DMS 273 treated with DMSO at 0.1 percent for 48 hours (cell line): ENCODE data around the gene AFAP1L2.

Source experiments
- DNase-seq: peaks from one replicate; lab custom pipeline; 2025; lab: John Stamatoyannopoulos, UW

AFAP1L2 gene

DNA sequence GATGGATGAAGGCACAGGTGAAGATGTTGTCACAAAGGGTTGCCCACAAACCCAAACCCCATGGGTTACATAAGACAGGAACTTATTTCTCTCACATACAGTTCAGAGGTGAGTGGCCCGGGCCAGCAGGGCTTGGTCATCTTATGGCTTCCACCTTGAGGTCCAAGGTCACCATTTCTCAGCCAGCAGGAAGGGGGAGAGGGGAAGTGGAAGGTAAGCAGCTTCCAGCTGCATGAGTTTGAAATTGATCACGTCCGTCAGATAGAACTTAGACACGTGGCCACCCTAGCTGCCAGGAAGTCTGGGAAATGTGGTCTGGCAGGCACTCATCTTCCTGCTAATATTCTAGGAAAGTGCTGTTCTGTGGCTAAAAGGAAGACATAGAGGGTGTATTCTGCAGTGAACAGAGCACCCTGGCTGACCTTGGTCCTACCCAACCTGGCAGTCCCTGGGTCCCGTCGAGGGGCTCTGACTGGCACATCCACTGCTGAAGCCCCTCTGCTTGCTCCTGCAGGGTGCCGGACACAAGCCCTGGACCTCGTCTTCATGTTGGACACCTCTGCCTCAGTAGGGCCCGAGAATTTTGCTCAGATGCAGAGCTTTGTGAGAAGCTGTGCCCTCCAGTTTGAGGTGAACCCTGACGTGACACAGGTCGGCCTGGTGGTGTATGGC lies 115.7 kb downstream of the AFAP1L2 start:
- no peak for DNase-seq

DNA sequence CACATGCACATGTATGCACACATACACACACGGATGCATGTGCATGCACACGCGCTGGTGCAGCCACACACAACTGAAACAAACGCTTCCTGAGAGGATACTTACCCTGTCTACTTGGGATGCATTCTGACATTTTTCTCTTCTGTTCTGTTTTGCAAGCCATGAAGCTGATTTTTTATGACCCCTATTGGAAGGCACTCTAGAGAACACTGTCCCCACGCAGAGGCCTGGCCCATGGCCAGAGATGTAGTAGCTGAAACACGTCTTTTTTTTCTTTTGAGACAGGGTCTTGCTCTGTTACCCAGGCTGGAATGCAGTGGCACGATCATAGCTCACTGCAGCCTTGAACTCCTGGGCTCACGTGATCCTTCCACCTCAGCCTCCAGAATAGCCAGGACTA lies 117.4 kb downstream of the AFAP1L2 start:
- DNase-seq = no peak

DNA sequence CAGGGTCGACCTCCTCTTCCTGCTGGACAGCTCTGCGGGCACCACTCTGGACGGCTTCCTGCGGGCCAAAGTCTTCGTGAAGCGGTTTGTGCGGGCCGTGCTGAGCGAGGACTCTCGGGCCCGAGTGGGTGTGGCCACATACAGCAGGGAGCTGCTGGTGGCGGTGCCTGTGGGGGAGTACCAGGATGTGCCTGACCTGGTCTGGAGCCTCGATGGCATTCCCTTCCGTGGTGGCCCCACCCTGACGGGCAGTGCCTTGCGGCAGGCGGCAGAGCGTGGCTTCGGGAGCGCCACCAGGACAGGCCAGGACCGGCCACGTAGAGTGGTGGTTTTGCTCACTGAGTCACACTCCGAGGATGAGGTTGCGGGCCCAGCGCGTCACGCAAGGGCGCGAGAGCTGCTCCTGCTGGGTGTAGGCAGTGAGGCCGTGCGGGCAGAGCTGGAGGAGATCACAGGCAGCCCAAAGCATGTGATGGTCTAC lies 118.3 kb downstream of the AFAP1L2 start:
- DNase-seq = no peak

DNA sequence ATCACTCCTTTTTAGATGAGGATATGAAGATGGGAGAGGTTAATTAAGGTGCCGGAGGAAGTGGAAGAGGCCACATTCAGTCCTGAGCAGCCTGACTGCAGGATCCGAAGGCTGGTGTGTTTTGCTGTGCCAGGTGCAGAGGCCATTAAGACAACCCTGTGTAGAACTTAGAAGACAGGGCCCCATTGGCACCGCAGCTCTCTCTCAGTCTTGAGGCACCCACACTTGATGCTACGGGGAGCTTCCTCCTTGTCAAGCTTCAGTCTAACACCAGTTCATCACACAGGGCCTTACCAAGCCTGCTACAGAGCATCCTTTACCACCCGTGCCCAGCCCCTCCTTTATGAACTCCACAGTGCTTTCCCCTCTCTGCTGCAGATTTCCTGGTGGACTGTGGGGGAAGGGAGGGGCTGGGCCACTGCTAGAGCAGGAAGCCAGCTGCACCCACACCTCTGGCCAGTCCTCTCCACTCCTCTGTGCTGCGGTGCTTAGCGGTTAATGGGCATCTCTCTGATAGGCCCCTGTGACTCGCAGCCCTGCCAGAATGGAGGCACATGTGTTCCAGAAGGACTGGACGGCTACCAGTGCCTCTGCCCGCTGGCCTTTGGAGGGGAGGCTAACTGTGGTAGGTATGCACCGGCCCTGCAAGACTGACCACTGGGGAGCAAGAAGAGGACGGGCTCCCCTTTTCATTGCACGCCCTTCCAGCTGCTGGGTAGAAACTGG lies 119.8 kb downstream of the AFAP1L2 start:
- DNase-seq = no peak

DNA sequence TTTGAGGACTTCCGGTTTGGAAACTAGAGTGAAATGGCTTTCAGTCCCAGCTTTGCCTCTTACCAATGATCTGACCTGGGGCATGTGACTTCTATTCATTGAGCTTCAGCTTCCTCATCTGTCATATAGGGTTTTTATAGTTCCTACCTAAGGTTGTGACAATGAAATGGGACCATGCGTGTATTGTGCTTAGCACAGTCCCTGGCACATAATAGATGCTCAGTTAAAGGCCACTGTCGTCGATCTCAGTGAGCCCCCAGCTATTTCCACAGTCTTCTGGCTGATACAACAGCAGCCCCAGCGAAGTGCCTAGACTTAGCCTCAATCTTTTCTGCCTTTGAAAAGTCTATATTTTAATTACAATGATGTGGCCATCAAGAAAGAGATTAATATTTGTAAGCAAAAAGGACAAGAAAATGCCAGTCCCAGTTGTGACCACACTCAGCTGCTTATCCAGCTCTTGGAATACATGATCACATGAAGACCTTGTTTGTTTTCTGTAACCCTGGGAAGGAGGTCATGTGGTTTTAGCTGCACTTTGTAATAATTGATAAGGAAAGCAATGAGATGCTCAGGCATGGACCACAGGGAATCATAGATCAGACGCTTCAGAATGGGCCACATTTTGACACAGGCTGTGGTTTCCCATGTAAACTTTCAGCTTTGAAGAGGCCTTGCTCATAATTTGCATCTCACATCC lies 120.6 kb downstream of the AFAP1L2 start:
- DNase-seq = no peak

DNA sequence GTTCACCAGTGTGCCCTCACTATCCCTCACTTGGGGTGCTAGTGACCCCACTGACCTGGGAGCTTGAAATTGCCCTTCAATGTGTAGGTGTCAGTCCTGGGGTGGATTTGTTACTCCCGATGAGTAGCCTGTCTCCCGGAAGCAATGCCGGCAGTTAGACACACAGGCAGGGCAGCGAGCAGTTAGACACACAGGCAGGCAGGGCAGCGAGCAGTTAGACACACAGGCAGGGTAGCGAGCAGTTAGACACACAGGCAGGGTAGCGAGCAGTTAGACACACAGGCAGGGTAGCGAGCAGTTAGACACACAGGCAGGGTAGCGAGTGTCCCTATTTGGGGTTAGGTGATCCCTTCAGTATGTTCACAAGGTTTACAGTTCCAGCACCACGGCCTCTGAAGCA lies 121.2 kb downstream of the AFAP1L2 start:
- no peak for DNase-seq

DNA sequence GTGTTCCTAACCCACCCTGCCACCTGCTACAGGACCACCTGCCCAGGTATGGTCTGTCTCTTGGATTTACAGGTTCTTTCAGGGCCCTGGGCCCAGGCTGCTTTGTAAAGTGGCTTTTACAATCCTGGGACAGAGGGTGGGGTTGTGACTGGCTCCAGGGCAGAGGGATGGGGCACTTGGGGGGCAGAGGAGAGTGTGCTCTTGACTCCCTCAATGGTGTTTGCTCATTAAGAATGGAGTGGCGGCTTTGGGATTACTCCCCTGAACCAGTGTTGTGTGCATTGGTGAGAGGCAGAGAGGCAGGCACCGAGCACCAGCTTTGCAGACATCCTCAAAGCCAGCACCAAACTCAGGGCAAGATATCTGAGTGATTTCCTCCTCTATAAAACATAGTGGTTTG lies 121.8 kb downstream of the AFAP1L2 start:
- no peak for DNase-seq

DNA sequence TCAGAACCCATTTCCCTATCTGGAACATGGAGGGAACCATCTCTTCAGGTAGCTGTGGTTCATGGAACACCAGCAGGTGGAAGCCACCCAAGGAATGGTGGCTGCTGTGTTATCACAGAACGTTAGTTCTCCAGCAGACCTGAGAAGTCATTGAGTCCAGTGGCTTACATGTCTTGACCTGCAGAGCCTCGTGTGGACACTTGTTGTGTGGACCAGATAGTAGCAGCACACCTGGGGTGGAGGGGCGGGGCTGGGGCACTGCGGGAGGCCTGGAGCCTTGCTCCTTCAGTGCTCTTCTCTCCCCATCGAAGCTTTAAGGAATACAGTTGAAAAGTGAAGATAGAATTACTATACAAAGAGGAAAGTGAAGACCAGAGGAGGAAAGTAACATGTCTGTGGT lies 122.8 kb downstream of the AFAP1L2 start:
- no peak for DNase-seq

DNA sequence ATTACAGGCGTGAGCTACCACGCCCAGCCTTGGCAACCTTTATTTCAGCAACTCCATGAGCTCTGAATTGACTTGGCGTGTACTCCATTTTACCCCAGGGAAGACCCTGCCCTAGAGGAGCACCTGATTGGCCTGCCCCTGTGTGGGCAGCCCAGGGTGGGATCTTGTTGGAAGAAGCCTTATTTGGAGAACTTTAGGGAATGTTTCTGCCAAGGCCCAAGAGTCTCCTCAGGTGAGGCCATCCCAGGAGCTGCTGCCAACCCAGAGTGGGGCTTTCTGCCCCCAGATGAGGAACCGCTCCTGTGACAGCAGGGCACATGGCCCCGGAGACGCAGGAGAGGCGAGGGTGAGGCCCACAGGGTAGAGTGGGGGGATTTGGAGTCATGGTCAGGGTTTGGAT lies 123.3 kb downstream of the AFAP1L2 start:
- no peak for DNase-seq

DNA sequence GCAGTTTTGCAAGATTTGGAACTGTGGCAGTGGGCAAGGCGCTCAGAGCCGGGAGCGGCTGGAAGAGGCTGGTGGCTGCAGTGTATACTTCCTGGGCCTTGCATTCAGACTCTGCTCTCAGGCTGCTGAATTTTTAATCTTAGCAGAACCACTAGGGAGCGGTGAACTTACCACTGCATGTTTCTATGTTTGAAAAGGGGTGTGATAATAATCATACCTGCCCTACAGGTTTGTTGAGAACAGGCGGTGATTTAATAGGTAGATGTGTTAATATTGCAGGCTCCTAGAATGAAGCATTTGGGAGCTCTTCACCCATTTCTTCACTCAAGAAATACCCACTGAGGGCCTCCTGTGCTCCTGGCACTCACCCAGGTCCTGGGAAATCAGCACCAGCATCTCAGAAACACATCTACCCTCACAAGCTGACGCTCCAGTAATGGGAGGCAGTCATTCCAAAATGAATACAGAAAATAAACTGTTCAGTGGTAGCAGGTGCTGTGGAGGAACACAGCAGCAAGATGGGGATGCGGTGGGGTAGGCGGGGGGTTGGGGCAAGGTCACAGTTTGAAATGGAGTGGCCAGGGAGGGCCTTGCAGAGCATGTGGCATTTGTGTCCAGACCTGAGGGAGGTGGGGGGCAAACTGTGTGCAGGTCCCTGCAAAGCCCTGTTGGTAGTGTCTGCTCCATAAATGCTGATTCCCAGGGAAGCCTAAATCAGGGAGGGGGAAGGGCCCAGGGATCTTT lies 124.2 kb downstream of the AFAP1L2 start:
- no peak for DNase-seq

DNA sequence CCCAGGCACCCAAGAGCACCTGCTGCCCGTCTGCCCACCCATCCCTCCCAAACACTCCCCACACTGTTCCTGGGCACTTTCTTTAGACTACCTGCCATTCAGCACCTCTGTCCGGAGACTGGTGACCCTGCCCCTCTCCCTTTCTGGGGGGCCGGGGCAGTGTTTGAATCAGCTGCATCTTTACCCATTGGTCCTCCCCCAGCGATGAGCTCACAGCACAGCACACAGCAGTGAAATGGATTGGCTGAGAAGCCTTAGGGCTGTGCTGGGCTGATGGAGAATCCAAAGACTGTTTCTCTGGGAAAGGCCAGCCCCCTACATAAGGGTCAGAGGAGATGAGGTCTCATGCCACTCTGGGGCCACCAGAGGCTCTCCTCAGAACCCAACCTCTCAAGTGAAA lies 125.0 kb downstream of the AFAP1L2 start:
- DNase-seq = no peak

DNA sequence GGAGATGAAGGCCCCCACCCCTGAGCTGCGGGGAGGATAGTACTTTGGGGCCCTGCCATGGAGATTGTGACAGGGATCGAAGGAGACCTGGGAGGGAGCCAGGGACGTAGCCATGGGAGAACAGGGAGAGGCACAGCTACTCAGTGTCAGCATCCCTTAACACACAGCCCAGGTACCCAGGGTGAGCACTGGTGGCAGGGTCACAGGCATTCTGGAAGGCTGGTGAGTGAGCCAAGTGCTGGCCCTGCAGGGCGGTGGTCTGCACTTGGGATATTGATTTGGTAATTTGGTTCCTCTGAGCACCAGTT lies 125.5 kb downstream of the AFAP1L2 start:
- DNase-seq = no peak

DNA sequence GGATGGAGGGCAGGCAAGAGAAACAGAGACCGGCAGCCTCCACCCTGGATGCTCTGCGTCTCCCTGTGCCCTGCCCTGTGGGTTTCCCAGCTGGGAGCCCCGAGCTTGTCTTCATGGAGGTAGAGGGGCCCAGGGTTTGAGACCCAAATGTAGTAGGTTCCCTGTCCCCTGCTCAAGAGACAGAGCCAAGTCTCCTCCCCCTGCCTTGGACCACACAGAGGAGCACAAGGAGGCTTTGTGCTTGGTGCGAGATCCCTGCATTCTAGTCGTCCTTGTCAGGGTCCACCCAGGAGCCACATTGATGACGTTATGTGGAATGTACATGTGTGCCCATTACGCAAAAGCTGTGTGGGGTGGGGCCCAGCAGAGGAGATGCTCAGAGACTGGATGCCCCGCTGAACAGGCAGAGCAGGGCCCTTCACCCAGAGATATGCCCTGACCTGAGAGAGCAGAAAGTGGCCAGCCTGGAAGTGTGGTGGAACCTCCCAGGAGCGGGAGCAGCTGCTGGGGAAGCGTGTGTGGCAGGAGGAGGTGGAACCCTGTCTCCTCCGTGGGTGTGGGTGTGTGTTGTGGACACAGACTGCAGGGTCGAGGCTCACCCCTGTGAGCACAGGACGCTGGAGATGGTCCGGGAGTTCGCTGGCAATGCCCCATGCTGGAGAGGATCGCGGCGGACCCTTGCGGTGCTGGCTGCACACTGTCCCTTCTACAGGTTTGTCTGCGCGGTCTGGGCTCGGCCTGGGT lies 126.0 kb downstream of the AFAP1L2 start:
- no peak for DNase-seq

DNA sequence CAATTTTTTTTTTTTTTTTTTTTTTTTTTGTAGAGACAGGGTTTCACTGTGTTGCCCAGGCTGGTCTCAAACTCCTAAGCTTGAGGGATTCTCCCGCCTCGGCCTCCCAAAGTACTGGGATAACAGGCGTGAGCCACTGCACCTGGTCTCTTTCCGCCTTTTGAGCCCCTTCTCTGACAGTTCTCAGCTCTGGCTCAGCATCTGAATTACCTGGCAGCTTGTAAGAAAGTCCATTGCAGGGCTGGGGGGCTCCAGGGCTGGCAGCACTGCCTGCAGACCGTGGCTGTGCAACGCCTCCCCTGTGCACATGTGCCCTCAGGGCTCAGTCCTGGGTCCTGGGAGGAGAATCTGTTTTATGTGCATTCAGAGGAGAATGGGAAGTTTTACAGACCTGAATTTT lies 127.6 kb downstream of the AFAP1L2 start:
- no peak for DNase-seq

DNA sequence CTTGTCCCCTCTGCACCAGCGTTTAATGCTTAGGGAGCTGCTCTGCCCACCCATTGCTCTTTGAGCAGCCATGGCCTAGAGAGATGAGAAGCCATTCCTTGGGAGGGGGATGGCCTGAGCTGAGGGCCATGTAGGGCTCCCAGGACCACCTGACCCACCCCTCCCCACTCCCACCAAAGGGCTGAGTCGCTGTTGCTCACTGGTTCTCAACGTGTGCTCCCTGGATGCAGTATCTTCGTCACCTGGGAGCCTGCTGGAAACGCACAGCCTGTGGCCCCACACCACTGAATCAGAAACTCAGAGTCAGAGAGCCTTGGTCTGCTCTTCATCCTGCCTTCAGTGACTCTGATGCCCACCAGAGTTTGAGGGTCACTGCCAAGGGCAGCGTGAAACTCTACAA lies 128.2 kb downstream of the AFAP1L2 start:
- no peak for DNase-seq

DNA sequence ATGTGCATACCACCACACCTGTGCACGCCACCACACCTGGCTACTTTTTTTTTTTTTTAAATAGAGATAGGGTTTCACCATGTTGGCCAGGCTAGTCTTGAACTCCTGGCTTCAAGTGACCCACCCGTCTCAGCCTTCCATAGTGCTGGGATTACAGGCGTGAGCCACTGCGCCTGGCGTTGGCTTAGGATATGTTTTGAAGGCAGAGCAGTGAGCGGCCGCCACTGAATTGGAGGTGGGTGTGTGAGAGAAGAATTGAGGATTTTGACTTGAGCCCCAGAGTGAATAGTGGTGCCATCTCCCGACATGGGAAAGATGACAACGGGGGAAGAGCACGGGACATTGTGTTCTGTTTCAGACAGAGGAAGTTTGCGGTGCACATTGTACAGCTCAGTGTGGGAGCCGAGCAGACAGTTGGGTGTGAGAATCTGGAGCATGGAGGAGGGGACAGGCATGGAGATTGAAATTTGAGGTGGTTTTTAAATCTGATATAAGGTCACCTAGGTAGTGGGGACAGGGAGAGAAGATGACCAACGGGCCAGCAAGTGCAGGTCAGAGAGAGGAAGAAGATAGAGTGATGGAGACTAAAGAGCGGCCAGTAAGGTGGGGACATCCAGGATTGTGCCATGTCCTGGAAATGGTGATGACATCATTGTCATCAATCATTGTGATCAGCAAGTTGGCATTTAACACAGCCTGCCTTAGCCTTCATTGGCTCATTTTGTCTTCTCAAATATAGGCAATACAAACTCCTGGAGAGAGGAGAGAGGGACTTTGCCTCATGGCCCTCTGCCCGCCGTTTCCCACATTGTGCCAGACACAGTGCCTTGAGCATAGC lies 129.5 kb downstream of the AFAP1L2 start:
- DNase-seq = no peak

DNA sequence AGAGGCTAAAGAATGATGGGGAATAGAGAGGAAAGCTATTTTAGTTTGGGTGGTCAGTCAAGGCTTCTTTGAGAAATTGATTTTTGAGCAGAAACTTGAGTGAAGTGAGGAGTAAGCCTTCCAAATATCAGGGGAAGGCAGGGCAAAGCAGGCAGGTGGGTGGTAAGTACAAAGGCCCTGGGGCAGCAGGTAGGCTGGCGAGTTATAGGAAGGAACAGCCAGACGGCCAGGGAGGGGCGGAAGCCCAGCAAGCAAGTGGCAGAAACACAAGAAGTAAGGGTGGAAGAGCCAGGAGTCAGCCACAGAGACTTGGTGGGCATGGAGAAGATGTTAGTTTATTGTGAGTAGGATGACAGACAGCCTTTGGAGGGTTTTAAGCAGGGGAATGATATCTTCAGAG lies 130.4 kb downstream of the AFAP1L2 start:
- no peak for DNase-seq

DNA sequence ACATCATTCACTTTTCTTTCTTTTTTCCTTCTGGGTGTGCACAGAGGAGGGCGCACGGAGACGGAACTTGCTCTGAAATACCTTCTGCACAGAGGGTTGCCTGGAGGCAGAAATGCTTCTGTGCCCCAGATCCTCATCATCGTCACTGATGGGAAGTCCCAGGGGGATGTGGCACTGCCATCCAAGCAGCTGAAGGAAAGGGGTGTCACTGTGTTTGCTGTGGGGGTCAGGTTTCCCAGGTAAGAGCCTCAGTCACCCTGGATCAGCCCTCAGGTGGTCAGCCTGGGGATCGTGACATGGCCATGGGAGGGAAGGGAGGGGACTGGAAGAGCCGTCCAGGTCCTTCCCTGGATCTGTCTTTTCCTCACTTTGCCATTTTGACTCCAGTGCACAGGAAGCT lies 131.6 kb downstream of the AFAP1L2 start:
- no peak for DNase-seq

DNA sequence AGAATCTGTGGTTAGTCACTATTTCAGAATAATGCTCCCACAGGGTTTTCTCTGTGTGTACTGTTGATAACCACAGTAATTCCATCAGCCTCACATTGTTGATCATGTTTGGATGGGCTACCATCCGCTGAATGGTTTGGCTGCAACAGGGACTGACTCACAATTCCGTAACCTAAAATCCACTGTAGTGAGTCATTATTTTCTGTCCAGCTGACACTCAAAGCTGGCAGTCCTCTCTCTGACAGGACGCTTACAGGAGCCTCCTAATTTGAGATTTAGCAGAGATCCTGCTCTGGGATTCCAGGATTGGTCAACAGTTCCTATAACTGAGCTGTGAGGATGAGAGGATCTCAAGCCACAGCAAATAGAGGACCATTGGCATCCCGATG lies 132.5 kb downstream of the AFAP1L2 start:
- no peak for DNase-seq

DNA sequence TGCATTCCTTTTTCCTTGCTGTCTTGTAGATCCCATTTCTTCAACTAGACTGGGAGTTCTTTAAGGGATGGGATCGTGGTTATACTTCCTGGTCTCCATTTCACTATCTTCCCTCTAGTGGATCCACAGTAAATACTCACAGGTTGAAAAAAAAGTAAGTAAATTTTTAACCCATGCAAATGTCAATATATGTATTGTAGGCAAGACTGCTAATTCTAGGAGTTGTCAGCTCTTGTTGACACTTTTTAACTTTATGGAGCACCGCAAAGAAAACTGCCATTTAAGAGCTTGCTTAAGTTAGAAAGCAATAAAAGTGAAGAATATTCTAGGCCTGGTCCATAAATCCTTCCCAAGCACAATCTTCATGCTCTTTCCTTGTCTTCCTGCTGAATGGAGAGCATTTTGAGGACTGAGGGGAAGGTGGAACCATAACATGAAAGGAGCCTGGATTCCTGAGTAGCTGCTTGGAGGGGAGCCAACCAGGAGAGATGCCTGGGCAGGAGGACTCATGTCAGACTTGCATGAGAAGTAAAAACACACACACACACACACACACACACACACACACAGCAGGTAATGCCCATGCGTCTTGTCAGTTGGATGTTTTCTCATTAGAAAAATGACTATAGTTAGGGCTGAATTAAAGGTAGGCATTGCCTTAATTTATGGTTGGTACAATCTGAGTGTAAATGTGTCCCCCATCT lies 133.1 kb downstream of the AFAP1L2 start:
- no peak for DNase-seq
